ENCODE results near the gene TNC. TPM values are rescaled to one million over a fixed set of nuclear protein-coding genes. Genes with fewer than 3 reads are reported as not detected.

TNC gene
- total RNA-seq, 1 donor from 2014 or later, result not detected

DNA sequence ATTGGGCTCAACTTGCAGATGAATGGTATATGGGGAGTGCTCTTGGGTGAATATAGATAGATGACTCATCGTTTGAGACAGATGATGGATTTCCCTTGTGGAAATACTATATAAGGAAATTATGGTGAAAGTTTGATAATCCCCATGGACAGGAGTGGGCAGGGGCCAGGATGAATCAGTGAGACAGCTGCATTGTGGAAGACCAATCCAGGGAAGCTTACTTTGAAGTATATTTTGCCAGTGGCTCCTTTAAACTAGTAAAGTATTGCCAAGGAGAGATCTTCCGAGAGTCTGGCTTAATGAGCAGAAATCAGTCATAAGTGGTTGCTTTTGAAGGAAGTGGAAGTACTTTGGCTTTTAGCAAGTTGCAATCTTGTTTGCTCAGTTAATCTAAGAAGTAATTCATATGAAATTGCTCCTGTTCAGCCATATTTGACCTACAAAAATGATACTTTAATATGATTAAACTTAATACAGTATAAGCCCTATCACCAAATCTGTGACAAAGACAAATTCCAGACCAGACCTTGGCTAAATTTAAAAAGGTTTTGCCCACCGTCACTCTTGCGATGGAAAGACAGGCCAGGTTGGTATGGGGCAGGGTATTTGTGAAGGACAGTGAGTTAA, 9.3 kb upstream of the TNC start:
- TF ChIP-seq, protein P1, sequence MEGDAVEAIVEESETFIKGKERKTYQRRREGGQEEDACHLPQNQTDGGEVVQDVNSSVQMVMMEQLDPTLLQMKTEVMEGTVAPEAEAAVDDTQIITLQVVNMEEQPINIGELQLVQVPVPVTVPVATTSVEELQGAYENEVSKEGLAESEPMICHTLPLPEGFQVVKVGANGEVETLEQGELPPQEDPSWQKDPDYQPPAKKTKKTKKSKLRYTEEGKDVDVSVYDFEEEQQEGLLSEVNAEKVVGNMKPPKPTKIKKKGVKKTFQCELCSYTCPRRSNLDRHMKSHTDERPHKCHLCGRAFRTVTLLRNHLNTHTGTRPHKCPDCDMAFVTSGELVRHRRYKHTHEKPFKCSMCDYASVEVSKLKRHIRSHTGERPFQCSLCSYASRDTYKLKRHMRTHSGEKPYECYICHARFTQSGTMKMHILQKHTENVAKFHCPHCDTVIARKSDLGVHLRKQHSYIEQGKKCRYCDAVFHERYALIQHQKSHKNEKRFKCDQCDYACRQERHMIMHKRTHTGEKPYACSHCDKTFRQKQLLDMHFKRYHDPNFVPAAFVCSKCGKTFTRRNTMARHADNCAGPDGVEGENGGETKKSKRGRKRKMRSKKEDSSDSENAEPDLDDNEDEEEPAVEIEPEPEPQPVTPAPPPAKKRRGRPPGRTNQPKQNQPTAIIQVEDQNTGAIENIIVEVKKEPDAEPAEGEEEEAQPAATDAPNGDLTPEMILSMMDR (IDR thresholded peaks at IDR 0.05), result no peak
- Mint-ChIP-seq H3K27ac (no peak overlapping the region), H3K4me1 (no peaks in the 10 kb centered on the region), H3K9me3 (peaks cover 5% of the 10 kb centered on the region), H3K4me3 (no peak overlapping the region), H3K36me3 (ENCODE audit: low read depth) (no peaks in the 10 kb centered on the region), H3K27me3 (peaks cover 16% of the 10 kb centered on the region)
- ChIA-PET POLR2A (no interaction called here), CTCF (no interaction called here)
- intact Hi-C loops (cut with micrococcal nuclease), result no loop called here
- no peak for DNase-seq
- ATAC-seq (ENCODE audit: low read depth), result no peak

DNA sequence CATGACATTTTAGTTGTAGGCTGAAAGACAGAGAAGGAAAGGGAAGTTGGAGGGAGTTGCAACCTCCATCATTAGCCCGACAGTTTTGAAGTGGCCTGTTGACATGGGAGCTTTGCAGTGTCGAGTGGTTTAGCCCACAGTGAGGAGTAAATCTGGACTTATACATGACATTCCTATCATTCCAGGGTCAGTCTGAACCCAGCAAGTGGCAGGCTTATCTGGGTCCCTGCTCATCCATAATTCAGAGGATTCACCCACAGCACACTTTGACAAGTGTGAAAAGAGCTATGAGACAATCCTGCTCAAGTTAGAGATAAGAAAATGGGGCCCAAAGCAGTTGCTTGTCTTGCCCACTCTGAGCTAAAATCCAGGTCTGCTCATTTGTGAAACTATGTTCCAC, 8.4 kb upstream of the TNC start:
- CTCF ChIA-PET, result no interaction called here
- Mint-ChIP-seq H3K9me3 (peaks cover 5% of the 10 kb centered on the region), H3K4me3 (no peak overlapping the region), H3K36me3 (ENCODE audit: low read depth) (no peaks in the 10 kb centered on the region), H3K4me1 (no peaks in the 10 kb centered on the region), H3K27ac (no peak overlapping the region), H3K27me3 (peaks cover 19% of the 10 kb centered on the region)
- POLR2A ChIA-PET, result no interaction called here
- DNase-seq, result no peak
- TF ChIP-seq, protein P1 (IDR thresholded peaks at IDR 0.05), result no peak
- ATAC-seq (ENCODE audit: low read depth), result no peak
- intact Hi-C loops (cut with micrococcal nuclease), result no loop called here

DNA sequence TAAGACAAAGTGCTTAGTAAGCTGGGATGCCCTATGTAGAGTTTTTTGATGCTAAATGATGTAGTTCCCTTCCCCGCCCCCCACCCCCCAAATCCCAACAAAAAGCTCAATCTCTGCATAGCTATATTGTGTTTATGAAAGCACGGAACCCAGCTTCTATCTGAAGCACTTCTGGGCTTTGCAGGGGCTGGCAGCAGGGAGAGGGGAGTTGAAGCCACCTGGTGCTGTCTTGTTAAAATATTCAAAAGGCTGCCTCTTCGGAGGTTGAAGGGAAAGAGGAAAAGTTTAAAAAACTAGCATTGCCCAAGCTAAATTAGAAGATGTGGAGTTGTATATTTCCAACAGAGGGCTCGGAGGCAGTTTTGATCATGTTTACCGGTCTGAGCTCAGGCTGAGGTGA, 5.0 kb upstream of the TNC start:
- intact Hi-C loops (cut with micrococcal nuclease), result no loop called here
- Mint-ChIP-seq H3K9me3 (peaks cover 5% of the 10 kb centered on the region), H3K27ac (no peak overlapping the region), H3K4me1 (no peaks in the 10 kb centered on the region), H3K27me3 (peaks cover 46% of the 10 kb centered on the region), H3K36me3 (ENCODE audit: low read depth) (no peaks in the 10 kb centered on the region), H3K4me3 (no peak overlapping the region)
- no peak for ATAC-seq (ENCODE audit: low read depth)
- no peak for DNase-seq
- TF ChIP-seq, protein P1 (IDR thresholded peaks at IDR 0.05), result no peak
- POLR2A ChIA-PET, result no interaction called here
- CTCF ChIA-PET, result interaction anchor here (0.6 kb wide), 1 partner anchor 1570 kb away, joined by 3 read pairs; no protein-coding TSS in a partner anchor

DNA sequence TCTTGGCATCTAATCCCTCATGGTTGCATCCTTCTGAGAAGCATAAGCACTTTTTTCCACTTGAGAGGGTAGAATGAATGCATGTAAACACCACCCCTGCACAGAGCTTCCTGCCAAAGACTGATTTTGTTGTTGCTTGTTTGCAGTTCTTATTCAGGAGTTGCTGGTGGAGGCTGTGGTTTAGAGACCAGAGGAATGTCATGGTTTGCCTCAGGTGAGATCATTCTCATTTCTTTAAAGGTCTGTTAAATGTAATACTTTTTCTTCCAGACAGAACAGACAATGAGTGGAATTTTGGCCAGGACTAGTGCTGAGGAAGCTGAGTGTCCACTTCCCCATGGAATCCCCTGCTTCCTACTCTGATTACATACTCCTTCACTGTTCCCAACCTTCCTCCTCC, 3.2 kb upstream of the TNC start:
- Mint-ChIP-seq H3K9me3 (peaks cover 5% of the 10 kb centered on the region), H3K27me3 (peaks cover 56% of the 10 kb centered on the region), H3K36me3 (ENCODE audit: low read depth) (no peaks in the 10 kb centered on the region), H3K4me1 (peaks cover 1% of the 10 kb centered on the region), H3K27ac (no peak overlapping the region), H3K4me3 (no peak overlapping the region)
- DNase-seq, result no peak
- no peak for ATAC-seq (ENCODE audit: low read depth)
- CTCF ChIA-PET, result no interaction called here
- POLR2A ChIA-PET, result no interaction called here
- intact Hi-C loops (cut with micrococcal nuclease), result no loop called here
- TF ChIP-seq, protein P1 (IDR thresholded peaks at IDR 0.05), result no peak

DNA sequence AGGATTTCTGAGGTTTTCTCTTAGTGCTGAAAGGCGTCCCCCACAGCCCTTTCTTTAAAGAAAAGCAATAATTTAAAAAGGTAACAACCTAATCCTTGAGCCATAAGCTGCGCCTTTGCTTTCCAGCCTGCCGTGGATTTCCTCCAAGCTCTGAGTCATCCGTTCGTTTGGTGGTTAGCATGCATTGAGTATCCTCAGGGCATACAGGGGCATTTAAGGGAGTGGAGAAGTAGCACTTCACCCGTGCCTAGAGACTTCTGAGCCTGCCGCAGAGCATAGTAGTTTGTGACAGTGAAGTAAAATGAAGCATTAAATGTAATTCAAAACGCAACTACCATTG, 892 bp upstream of the TNC start:
- Mint-ChIP-seq H3K9me3 (no peaks in the 10 kb centered on the region), H3K36me3 (ENCODE audit: low read depth) (no peaks in the 10 kb centered on the region), H3K4me1 (peaks cover 1% of the 10 kb centered on the region), H3K27me3 (peaks cover 67% of the 10 kb centered on the region), H3K27ac (no peak overlapping the region), H3K4me3 (no peak overlapping the region)
- no peak for DNase-seq
- CTCF ChIA-PET, result no interaction called here
- POLR2A ChIA-PET, result interaction anchor here (0.6 kb wide), 1 partner anchor 10 kb away, joined by 5 read pairs; no protein-coding TSS in a partner anchor
- intact Hi-C loops (cut with micrococcal nuclease), result no loop called here
- no peak for ATAC-seq (ENCODE audit: low read depth)
- TF ChIP-seq, protein P1 (IDR thresholded peaks at IDR 0.05), result no peak
